Transverse colon (tissue), 4 donors: ENCODE results near the gene FIGLA. TPM values are rescaled to one million over a fixed set of nuclear protein-coding genes. Genes with fewer than 3 reads are reported as not detected.

Source experiments
- DNase-seq: peaks from one replicate; pipeline ENCODE4 v3.0.0-alpha.2; 2019
- H3K27ac ChIP-seq, 4 donors: fragments of 200-600 bp; sonication (generic); 2 replicates each; pipeline ENCODE4 v1.5.1; 2016 to 2018; ENCODE audit warnings: inconsistent platforms in 4 of 4
- H3K27me3 ChIP-seq: fragments of 200-600 bp; sonication (generic); 2 replicates; pipeline ENCODE4 v1.5.1; 2017; ENCODE audit warnings: inconsistent platforms
- H3K36me3 ChIP-seq, 4 donors: fragments of 200-600 bp; sonication (generic); 2 replicates each; pipeline ENCODE4 v1.5.1; 2017 to 2019; ENCODE audit warnings: inconsistent platforms in 4 of 4
- H3K4me1 ChIP-seq, 4 donors: fragments of 200-600 bp; sonication (generic); 2 replicates each; pipeline ENCODE4 v1.5.1; 2017 to 2020; ENCODE audit warnings: inconsistent platforms in 4 of 4
- H3K4me3 ChIP-seq, 4 donors: fragments of 200-600 bp; sonication (generic); 1 replicate in 1 of 4; 2 replicates in 3 of 4; pipeline versions ENCODE4 v1.5.1 to v1.6.1; 2017 to 2019; ENCODE audit warnings: inconsistent platforms in 4 of 4
- H3K9me3 ChIP-seq, 2 donors: fragments of 200-600 bp; sonication (generic); 2 replicates each; pipeline ENCODE4 v1.5.1; 2017 to 2019; ENCODE audit warnings: inconsistent platforms in 2 of 2
- EP300 ChIP-seq: sonication (generic); formaldehyde crosslinking; IDR thresholded peaks from one replicate; pipeline ENCODE4 v1.6.1; 2017; ENCODE audit warnings: antibody characterized with exemption, low read depth
- POLR2A ChIP-seq: fragments of 450-650 bp; IDR thresholded peaks from one replicate; pipeline ENCODE4 v1.6.1; 2016; ENCODE audit warnings: antibody characterized with exemption, mild to moderate bottlenecking, moderate library complexity
- POLR2AphosphoS5 ChIP-seq, 3 donors: sonication (generic); formaldehyde crosslinking; IDR thresholded peaks; one replicate each; pipeline ENCODE4 v1.6.1; 2016; ENCODE audit warnings: antibody characterized with exemption in 3 of 3
- WGBS, 2 donors: methylation state at CpG; one replicate each; pipeline ENCODE4 v1.1.5; 2018; ENCODE audit warnings: low coverage in 1 of 2; 5-methylcytosine and 5-hydroxymethylcytosine counted together
- in situ Hi-C, 4 donors: fragments of 200-750 bp; cut with MboI; loops; one replicate each; pipeline versions ENCODE4 v1.15.0 to v1.15.1; 2017; ENCODE audit warnings: low sequenced_read_pairs in 3 of 4, low pct_ligation_motif_present in 1 of 4, low pct_unique_long_range_greater_than_20kb in 1 of 4
- intact Hi-C: fragments of 100-400 bp; cut with DNase I; formaldehyde crosslinking; loops from one replicate; pipeline ENCODE4 v1.15.1; 2023; ENCODE audit warnings: low total_unique reads
- total RNA-seq, 4 donors: library from RNA; depleted of rRNA; stranded (reverse); fragments of >200 nt; gene quantifications; one replicate each; pipeline ENCODE4 v1.1.0, GENCODE V29; 2016
- TF ChIP-seq, protein P1 (sequence below), 5 experiments: fragments of 200-600 bp in 3 of 5; fragments of 450-650 bp in 2 of 5; sonication (generic) in 3 of 5; IDR thresholded peaks; 1 replicate in 2 of 5; 2 replicates in 3 of 5; pipeline ENCODE4 v1.5.1; 2016 to 2017; ENCODE audit warnings: antibody characterized with exemption in 5 of 5, inconsistent platforms in 3 of 5, mild to moderate bottlenecking in 2 of 5, moderate library complexity in 1 of 5

The FIGLA gene
- total RNA-seq, 4 donors from 2014 or later = not detected

DNA sequence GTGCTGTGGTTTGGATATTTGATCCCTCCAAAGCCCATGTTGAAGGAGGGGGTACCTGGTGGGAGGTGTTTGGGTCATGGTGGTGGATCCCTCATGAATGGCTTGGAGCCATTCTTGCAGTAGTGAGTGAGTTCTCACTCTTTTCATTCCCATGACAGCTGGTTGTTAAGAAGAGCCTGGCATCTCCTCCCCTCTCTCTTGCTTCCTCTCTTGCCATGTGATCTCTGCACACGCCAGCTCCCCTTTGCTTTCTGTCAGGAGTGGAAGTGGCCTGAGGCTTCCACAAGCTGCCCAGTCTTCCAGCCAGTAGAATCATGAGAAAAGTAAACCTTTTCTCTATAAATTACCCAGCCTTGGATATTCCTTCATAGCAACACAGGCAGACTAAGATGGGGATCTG lies 31.0 kb downstream of the FIGLA start:
- DNase-seq = no peak
- intact Hi-C loops = no loop called here
- Histone ChIP-seq H3K4me1 (no peaks in the 10 kb centered on the region), H3K27ac (no peak overlapping the region), H3K4me3 (no peak overlapping the region), H3K36me3 (no peaks in the 10 kb centered on the region), H3K27me3 (peaks cover 54% of the 10 kb centered on the region), H3K9me3 (no peaks in the 10 kb centered on the region)
- WGBS, 2 donors = 84 to 100% methylated on average over 1 of the region's 1 CpG
- TF ChIP-seq POLR2A = no peak
- TF ChIP-seq, protein P1, sequence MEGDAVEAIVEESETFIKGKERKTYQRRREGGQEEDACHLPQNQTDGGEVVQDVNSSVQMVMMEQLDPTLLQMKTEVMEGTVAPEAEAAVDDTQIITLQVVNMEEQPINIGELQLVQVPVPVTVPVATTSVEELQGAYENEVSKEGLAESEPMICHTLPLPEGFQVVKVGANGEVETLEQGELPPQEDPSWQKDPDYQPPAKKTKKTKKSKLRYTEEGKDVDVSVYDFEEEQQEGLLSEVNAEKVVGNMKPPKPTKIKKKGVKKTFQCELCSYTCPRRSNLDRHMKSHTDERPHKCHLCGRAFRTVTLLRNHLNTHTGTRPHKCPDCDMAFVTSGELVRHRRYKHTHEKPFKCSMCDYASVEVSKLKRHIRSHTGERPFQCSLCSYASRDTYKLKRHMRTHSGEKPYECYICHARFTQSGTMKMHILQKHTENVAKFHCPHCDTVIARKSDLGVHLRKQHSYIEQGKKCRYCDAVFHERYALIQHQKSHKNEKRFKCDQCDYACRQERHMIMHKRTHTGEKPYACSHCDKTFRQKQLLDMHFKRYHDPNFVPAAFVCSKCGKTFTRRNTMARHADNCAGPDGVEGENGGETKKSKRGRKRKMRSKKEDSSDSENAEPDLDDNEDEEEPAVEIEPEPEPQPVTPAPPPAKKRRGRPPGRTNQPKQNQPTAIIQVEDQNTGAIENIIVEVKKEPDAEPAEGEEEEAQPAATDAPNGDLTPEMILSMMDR (IDR thresholded peaks at IDR 0.05) = no peak
- TF ChIP-seq EP300 = no peak
- no peak for TF ChIP-seq POLR2AphosphoS5 (IDR thresholded peaks at IDR 0.05)
- in situ Hi-C loops = no loop called here

DNA sequence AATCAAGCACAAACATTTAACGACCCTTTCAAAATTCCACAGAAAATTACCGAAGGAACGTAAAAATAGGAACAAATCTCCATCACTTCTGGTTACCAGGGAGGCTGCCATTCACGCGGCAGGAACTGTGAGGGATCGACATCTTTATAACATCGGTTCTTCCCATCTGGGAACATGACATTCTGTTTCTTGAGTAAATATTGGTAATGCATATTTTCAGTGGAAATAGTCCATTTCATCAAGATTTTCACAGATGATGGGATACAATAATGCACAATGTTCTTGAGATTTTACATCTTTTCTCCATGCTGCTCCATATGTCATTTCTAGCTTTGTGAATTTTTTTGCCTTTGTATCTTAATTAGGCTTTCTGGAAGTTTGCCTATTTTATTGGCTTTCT lies 32.5 kb downstream of the FIGLA start:
- intact Hi-C loops = no loop called here
- H3K27me3 ChIP-seq = peaks cover 55% of the 10 kb centered on the region

DNA sequence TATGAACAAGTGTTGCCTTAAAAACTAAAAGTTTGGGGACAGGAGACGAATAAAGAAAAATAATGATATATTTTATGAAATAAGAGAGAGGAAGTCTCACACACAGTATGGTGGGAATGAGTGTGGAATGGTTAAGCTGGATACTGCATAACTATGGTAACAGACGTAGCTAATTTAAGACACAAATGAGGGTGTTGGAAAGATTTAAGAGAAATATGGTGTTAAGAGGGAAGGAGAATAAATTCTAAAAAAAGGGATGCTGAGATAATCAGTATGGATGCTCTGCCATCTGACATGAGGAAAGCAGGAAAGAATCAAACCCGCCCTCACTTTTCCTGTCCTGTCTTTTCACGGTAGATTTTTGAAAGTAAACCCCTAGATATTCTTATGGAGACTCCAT lies 33.1 kb downstream of the FIGLA start:
- in situ Hi-C loops (no loop called here), intact Hi-C loops (no loop called here)
- no peak for DNase-seq
- Histone ChIP-seq H3K27ac (no peak overlapping the region), H3K27me3 (peaks cover 61% of the 10 kb centered on the region), H3K4me1 (no peaks in the 10 kb centered on the region), H3K9me3 (no peaks in the 10 kb centered on the region), H3K4me3 (no peak overlapping the region), H3K36me3 (no peaks in the 10 kb centered on the region)
- 72 to 86% methylated on average over 4 of the region's 4 CpGs for WGBS, 2 donors
- TF ChIP-seq, protein P1 (IDR thresholded peaks at IDR 0.05) = no peak
- TF ChIP-seq POLR2AphosphoS5 (IDR thresholded peaks at IDR 0.05) = no peak
- no peak for TF ChIP-seq EP300
- TF ChIP-seq POLR2A = no peak

More for the DNA sequence above, 32.5 kb downstream of the FIGLA start:
- Histone ChIP-seq H3K27ac (no peak overlapping the region), H3K4me3 (no peak overlapping the region), H3K4me1 (no peaks in the 10 kb centered on the region), H3K36me3 (no peaks in the 10 kb centered on the region), H3K9me3 (no peaks in the 10 kb centered on the region)
- TF ChIP-seq EP300 (no peak), POLR2A (no peak), POLR2AphosphoS5 (IDR thresholded peaks at IDR 0.05) (no peak)
- TF ChIP-seq, protein P1 (IDR thresholded peaks at IDR 0.05) = no peak
- WGBS, 2 donors = 86 to 90% methylated on average over 7 of the region's 7 CpGs
- no peak for DNase-seq
- in situ Hi-C loops = no loop called here

DNA sequence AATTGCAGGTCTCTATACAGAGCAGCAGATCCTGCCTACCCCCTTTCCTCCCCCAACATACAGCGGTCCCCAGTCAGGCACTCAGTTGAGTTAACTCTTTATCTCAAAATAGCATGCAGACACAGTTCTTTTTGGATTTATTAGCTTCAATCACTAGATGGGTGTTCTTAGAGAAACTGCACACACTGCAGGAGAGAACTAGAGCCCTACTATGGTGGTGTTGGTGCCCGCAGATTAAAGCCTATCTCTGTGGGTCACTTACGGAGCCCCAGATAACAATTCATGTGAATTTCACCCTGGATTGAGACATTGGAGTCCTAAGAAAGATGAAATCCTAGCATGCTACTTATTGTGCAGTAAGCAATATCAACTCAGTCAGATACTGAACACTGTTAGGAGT lies 34.3 kb downstream of the FIGLA start:
- in situ Hi-C loops = no loop called here
- no peaks in the 10 kb centered on the region for H3K9me3 ChIP-seq

More for the DNA sequence above, 34.3 kb downstream of the FIGLA start:
- DNase-seq = no peak
- H3K27me3 ChIP-seq = peaks cover 57% of the 10 kb centered on the region
- TF ChIP-seq EP300 (no peak), POLR2A (no peak), POLR2AphosphoS5 (IDR thresholded peaks at IDR 0.05) (no peak)
- TF ChIP-seq, protein P1 (IDR thresholded peaks at IDR 0.05) = no peak
- no peaks in the 10 kb centered on the region for H3K36me3 ChIP-seq
- H3K4me1 ChIP-seq = no peaks in the 10 kb centered on the region
- intact Hi-C loops = no loop called here
- no peak overlapping the region for H3K4me3 ChIP-seq
- no peak overlapping the region for H3K27ac ChIP-seq
- WGBS, 2 donors = 93% methylated on average over 3 of the region's 3 CpGs; no CpG with 5 or more reads in 1 of the 2 donors
